A549 (cell line): ENCODE measurements around the gene ITGA2. TPM values are rescaled to one million over a fixed set of nuclear protein-coding genes. Genes with fewer than 3 reads are reported as not detected.

ENCODE experiments used
- ATAC-seq, 2 experiments: fragments of 200-7000 bp in 1 of 2; fragments of >200 bp in 1 of 2; cut with Nextera tagmentation in 1 of 2; cut with Tn5 transposase in 1 of 2; 3 replicates each; pipeline versions ENCODE4 v1.8.0 to v1.9.1; 2018 to 2020; ENCODE audit warnings: mild to moderate bottlenecking in 1 of 2, moderate library complexity in 1 of 2
- CTCF ChIA-PET: fragments of 300-600 bp; sonication (Branson Sonifier 250); formaldehyde crosslinking; extraction: SDS; loops from one replicate; lab custom pipeline; 2021; ENCODE audit warnings: antibody characterized with exemption, inconsistent platforms; lab: Yijun Ruan, JAX
- POLR2A ChIA-PET: fragments of 350-600 bp; formaldehyde crosslinking; extraction: SDS; loops from one replicate; lab custom pipeline; 2021; ENCODE audit warnings: antibody characterized with exemption, inconsistent platforms; lab: Yijun Ruan, JAX
- DNase-seq, 2 experiments: peaks; one replicate each; pipeline versions ENCODE4 v3.0.0 to v3.0.0-alpha.2; 2011 to 2016; ENCODE audit warnings: low read depth in 1 of 2, low spot score in 1 of 2
- FAIRE-seq: peaks from 2 replicates; lab custom pipeline; 2011; peaks lifted over from hg19 to GRCh38; lab: Jason Lieb, UNC
- H3K27ac ChIP-seq, 2 experiments: fragments of >200 bp; sonication (Bioruptor Twin); formaldehyde crosslinking; 3 replicates each; pipeline ENCODE4 v1.5.1; 2016 to 2017
- H3K4me1 ChIP-seq: fragments of >200 bp; sonication (Bioruptor Twin); formaldehyde crosslinking; 3 replicates; pipeline ENCODE4 v1.6.1; 2016
- H3K4me2 ChIP-seq: fragments of >200 bp; sonication (Bioruptor Twin); formaldehyde crosslinking; 3 replicates; pipeline ENCODE4 v1.6.1; 2016
- H3K4me3 ChIP-seq: fragments of >200 bp; sonication (Bioruptor Twin); formaldehyde crosslinking; 3 replicates; pipeline ENCODE4 v1.5.1; 2016
- H3K9me3 ChIP-seq: fragments of >200 bp; sonication (Bioruptor Twin); formaldehyde crosslinking; 3 replicates; pipeline ENCODE4 v1.6.1; 2016
- BCL3 ChIP-seq: fragments of >200 bp; sonication (Bioruptor Twin); formaldehyde crosslinking; IDR thresholded peaks from 3 replicates; pipeline ENCODE4 v1.6.1; 2016
- CHD4 ChIP-seq: fragments of 200-600 bp; sonication (generic); IDR thresholded peaks from 2 replicates; pipeline ENCODE4 v1.6.1; 2016; ENCODE audit warnings: antibody characterized with exemption, mild to moderate bottlenecking, borderline replicate concordance
- E2F6 ChIP-seq: IDR thresholded peaks from 2 replicates; pipeline ENCODE4 v1.6.1; 2012; ENCODE audit warnings: low read depth, borderline replicate concordance
- ELK1 ChIP-seq: fragments of 150-350 bp; IDR thresholded peaks from 2 replicates; pipeline ENCODE4 v1.6.1; 2014; ENCODE audit warnings: low read depth, mild to moderate bottlenecking, low read length
- FOXS1 ChIP-seq: fragments of 250-450 bp; sonication (Bioruptor Pico); IDR thresholded peaks from 2 replicates; pipeline ENCODE4 v1.5.0; 2020; ENCODE audit warnings: mild to moderate bottlenecking, moderate library complexity
- HEYL ChIP-seq: fragments of 250-450 bp; sonication (Bioruptor Pico); IDR thresholded peaks from 2 replicates; pipeline ENCODE4 v1.8.0; 2021; ENCODE audit warnings: mild to moderate bottlenecking, moderate library complexity
- HOXA7 ChIP-seq: fragments of 250-450 bp; sonication (Bioruptor Pico); IDR thresholded peaks from 2 replicates; pipeline ENCODE4 v1.5.0; 2020; ENCODE audit warnings: mild to moderate bottlenecking, moderate library complexity
- HOXB13 ChIP-seq: fragments of 250-450 bp; sonication (Bioruptor Pico); IDR thresholded peaks from 2 replicates; pipeline ENCODE4 v1.5.0; 2020; ENCODE audit warnings: low read depth, mild to moderate bottlenecking, moderate library complexity
- KDM1A ChIP-seq: fragments of 200-600 bp; sonication (generic); IDR thresholded peaks from 2 replicates; pipeline ENCODE4 v1.6.1; 2016; ENCODE audit warnings: low read depth, mild to moderate bottlenecking
- MAX ChIP-seq: IDR thresholded peaks from 2 replicates; pipeline ENCODE4 v1.6.1; 2012
- NFE2L2 ChIP-seq: fragments of 150-350 bp; conservative IDR thresholded peaks from 2 replicates; pipeline ENCODE4 v1.6.1; 2014; ENCODE audit warnings: low read length
- NPAS2 ChIP-seq: fragments of 250-450 bp; sonication (Bioruptor Pico); IDR thresholded peaks from 2 replicates; pipeline ENCODE4 v1.8.0; 2022; ENCODE audit warnings: mild to moderate bottlenecking, moderate library complexity, borderline replicate concordance
- NR3C1 ChIP-seq: fragments of >200 bp; sonication (Bioruptor Twin); formaldehyde crosslinking; IDR thresholded peaks from 3 replicates; pipeline ENCODE4 v1.6.1; 2017
- PBX3 ChIP-seq: IDR thresholded peaks from 2 replicates; pipeline ENCODE4 v1.6.1; 2012
- RAD21 ChIP-seq, 2 experiments: fragments of >200 bp in 1 of 2; sonication (Bioruptor Twin) in 1 of 2; formaldehyde crosslinking in 1 of 2; IDR thresholded peaks in 1 of 2; conservative IDR thresholded peaks in 1 of 2; 2 replicates in 1 of 2; 3 replicates in 1 of 2; pipeline ENCODE4 v1.6.1; 2012 to 2018; ENCODE audit warnings: inconsistent platforms in 1 of 2
- RCOR1 ChIP-seq: fragments of 150-350 bp; IDR thresholded peaks from 2 replicates; pipeline ENCODE4 v1.6.1; 2014; ENCODE audit warnings: antibody characterized with exemption, low read length, low read depth
- WGBS: methylation state at CpG from one replicate; pipeline ENCODE4 v1.1.6; 2017; ENCODE audit errors: missing lambda C conversion rate; 5-methylcytosine and 5-hydroxymethylcytosine counted together
- polyA plus RNA-seq, 4 experiments: library from polyadenylated mRNA; depleted of rRNA in 3 of 4; stranded (reverse); fragments of >200 nt; fragmentation: RNase III in 1 of 4; extraction: RNeasy Plus Mini Kit Qiagen cat#74134 plus additional on column Dnase treatment in 1 of 4; gene quantifications; 2 replicates in 3 of 4; 3 replicates in 1 of 4; pipeline ENCODE4 v1.2.3, GENCODE V29; 2011 to 2017
- TF ChIP-seq, protein P1 (sequence below): fragments of 200-600 bp; sonication (generic); IDR thresholded peaks from 2 replicates; pipeline ENCODE4 v1.6.1; 2016; ENCODE audit warnings: antibody characterized with exemption, mild to moderate bottlenecking, moderate library complexity
- TF ChIP-seq, protein P2 (sequence below): fragments of 250-450 bp; sonication (Bioruptor Pico); IDR thresholded peaks from 2 replicates; pipeline ENCODE4 v1.5.0; 2021; ENCODE audit warnings: mild to moderate bottlenecking, moderate library complexity, borderline replicate concordance
- TF ChIP-seq, protein P3 (sequence below): fragments of 250-450 bp; sonication (Bioruptor Pico); IDR thresholded peaks from 2 replicates; pipeline ENCODE4 v1.5.0; 2020; ENCODE audit warnings: low read depth, mild to moderate bottlenecking, moderate library complexity

Gene ITGA2
- polyA plus RNA-seq, 2 of the 4 experiments (the other 2 are of a cell fraction): 8.5 to 28.0 TPM

- Histone ChIP-seq H3K27ac (no peak overlapping the region), H3K4me3 (no peak overlapping the region), H3K4me2 (no peak overlapping the region), H3K4me1 (no peaks in the 10 kb centered on the region), H3K9me3 (no peaks in the 10 kb centered on the region)
- CTCF ChIA-PET: interaction anchor here (1.0 to 1.4 kb wide), 2 partner anchors 15 to 115 kb away, joined by 4 read pairs; no protein-coding TSS in a partner anchor
- DNase-seq (no peak), ATAC-seq (no peak), FAIRE-seq (no peak)
- TF ChIP-seq, protein P1, sequence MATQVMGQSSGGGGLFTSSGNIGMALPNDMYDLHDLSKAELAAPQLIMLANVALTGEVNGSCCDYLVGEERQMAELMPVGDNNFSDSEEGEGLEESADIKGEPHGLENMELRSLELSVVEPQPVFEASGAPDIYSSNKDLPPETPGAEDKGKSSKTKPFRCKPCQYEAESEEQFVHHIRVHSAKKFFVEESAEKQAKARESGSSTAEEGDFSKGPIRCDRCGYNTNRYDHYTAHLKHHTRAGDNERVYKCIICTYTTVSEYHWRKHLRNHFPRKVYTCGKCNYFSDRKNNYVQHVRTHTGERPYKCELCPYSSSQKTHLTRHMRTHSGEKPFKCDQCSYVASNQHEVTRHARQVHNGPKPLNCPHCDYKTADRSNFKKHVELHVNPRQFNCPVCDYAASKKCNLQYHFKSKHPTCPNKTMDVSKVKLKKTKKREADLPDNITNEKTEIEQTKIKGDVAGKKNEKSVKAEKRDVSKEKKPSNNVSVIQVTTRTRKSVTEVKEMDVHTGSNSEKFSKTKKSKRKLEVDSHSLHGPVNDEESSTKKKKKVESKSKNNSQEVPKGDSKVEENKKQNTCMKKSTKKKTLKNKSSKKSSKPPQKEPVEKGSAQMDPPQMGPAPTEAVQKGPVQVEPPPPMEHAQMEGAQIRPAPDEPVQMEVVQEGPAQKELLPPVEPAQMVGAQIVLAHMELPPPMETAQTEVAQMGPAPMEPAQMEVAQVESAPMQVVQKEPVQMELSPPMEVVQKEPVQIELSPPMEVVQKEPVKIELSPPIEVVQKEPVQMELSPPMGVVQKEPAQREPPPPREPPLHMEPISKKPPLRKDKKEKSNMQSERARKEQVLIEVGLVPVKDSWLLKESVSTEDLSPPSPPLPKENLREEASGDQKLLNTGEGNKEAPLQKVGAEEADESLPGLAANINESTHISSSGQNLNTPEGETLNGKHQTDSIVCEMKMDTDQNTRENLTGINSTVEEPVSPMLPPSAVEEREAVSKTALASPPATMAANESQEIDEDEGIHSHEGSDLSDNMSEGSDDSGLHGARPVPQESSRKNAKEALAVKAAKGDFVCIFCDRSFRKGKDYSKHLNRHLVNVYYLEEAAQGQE: no peak
- TF ChIP-seq HOXB13 (CRISPR knock-in tag) (no peak), ELK1 (no peak), HOXA7 (CRISPR knock-in tag) (no peak), NPAS2 (no peak), MAX (no peak), FOXS1 (CRISPR knock-in tag) (no peak), E2F6 (no peak), PBX3 (no peak), RAD21 (conservative IDR thresholded peaks at IDR 0.05 in 1 of 2, IDR thresholded peaks at IDR 0.05 in 1 of 2) (no peak), BCL3 (no peak), CHD4 (no peak), RCOR1 (no peak), NFE2L2 (no peak), NR3C1 (no peak), KDM1A (no peak), HEYL (CRISPR knock-in tag) (no peak)
- TF ChIP-seq, protein P2, sequence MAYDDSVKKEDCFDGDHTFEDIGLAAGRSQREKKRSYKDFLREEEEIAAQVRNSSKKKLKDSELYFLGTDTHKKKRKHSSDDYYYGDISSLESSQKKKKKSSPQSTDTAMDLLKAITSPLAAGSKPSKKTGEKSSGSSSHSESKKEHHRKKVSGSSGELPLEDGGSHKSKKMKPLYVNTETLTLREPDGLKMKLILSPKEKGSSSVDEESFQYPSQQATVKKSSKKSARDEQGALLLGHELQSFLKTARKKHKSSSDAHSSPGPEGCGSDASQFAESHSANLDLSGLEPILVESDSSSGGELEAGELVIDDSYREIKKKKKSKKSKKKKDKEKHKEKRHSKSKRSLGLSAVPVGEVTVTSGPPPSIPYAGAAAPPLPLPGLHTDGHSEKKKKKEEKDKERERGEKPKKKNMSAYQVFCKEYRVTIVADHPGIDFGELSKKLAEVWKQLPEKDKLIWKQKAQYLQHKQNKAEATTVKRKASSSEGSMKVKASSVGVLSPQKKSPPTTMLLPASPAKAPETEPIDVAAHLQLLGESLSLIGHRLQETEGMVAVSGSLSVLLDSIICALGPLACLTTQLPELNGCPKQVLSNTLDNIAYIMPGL: no peak
- TF ChIP-seq, protein P3, sequence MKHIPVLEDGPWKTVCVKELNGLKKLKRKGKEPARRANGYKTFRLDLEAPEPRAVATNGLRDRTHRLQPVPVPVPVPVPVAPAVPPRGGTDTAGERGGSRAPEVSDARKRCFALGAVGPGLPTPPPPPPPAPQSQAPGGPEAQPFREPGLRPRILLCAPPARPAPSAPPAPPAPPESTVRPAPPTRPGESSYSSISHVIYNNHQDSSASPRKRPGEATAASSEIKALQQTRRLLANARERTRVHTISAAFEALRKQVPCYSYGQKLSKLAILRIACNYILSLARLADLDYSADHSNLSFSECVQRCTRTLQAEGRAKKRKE: no peak
- 85% methylated on average over 3 of the region's 3 CpGs for WGBS
- POLR2A ChIA-PET: no interaction called here
Observed at GRCh38 chr5:53063791-53064190, 74.6 kb downstream of the ITGA2 start.
